GM19099 (cell line): Measurements from ENCODE around the gene PRDM1.

Source experiments
- POLR2A ChIP-seq: IDR thresholded peaks from 3 replicates; pipeline ENCODE4 v1.6.1; 2011; ENCODE audit warnings: low read depth; ENCODE audit not compliant: insufficient read length; ENCODE audit errors: extremely low read depth

PRDM1 gene

GRCh38 chr6:106116125-106116832 is 30.1 kb downstream of the PRDM1 start:
- TF ChIP-seq POLR2A, result no peak

- TF ChIP-seq POLR2A, result no peak
Measured at GRCh38 chr6:106117579-106117978, 31.4 kb downstream of the PRDM1 start.

- TF ChIP-seq POLR2A, result no peak
Measured at GRCh38 chr6:106118835-106119431, 32.8 kb downstream of the PRDM1 start.

- TF ChIP-seq POLR2A, result no peak
Measured at GRCh38 chr6:106119546-106119945, 33.4 kb downstream of the PRDM1 start.

- TF ChIP-seq POLR2A, result no peak
Measured at GRCh38 chr6:106120006-106120405, 33.9 kb downstream of the PRDM1 start.

- TF ChIP-seq POLR2A, result no peak
Measured at GRCh38 chr6:106120406-106120805, 34.3 kb downstream of the PRDM1 start.

- TF ChIP-seq POLR2A, result no peak
Measured at GRCh38 chr6:106122306-106122918, 36.3 kb downstream of the PRDM1 start.

- TF ChIP-seq POLR2A, result no peak
Measured at GRCh38 chr6:106122938-106123656, 37.0 kb downstream of the PRDM1 start.

GRCh38 chr6:106124015-106124414 is 37.9 kb downstream of the PRDM1 start:
- TF ChIP-seq POLR2A, result no peak

- no peak for TF ChIP-seq POLR2A
Measured at GRCh38 chr6:106124437-106125430, 38.6 kb downstream of the PRDM1 start.

- TF ChIP-seq POLR2A, result peak; percentile 28
Measured at GRCh38 chr6:106125925-106126435, 39.8 kb downstream of the PRDM1 start.

- TF ChIP-seq POLR2A, result no peak
Measured at GRCh38 chr6:106126482-106126881, 40.3 kb downstream of the PRDM1 start.

- no peak for TF ChIP-seq POLR2A
Measured at GRCh38 chr6:106128981-106129781, 43.0 kb downstream of the PRDM1 start.
